GM12878 (cell line): Measurements from ENCODE around the gene WNK1. TPM values are rescaled to one million over a fixed set of nuclear protein-coding genes. Genes with fewer than 3 reads are reported as not detected.

ENCODE experiments used
- ATAC-seq: fragments of 200-7000 bp; cut with Tn5 transposase; 3 replicates; pipeline ENCODE4 v1.9.1; 2020; ENCODE audit warnings: mild to moderate bottlenecking, moderate library complexity
- BruUV-seq: library from RNA; stranded (reverse); fragments of 400-500 nt; replicated peaks from 2 replicates; lab custom pipeline; 2021; lab: Mats Ljungman, UMichigan
- CTCF ChIA-PET: fragments of 300-600 bp; sonication (Branson Sonifier 250); formaldehyde crosslinking; extraction: SDS; loops from one replicate; lab custom pipeline; 2021; ENCODE audit warnings: inconsistent platforms; lab: Yijun Ruan, JAX
- POLR2A ChIA-PET: fragments of 350-600 bp; formaldehyde crosslinking; extraction: SDS; loops from one replicate; lab custom pipeline; 2021; ENCODE audit warnings: inconsistent platforms; lab: Charles Lee
- RAD21 ChIA-PET: fragments of 300-600 bp; sonication (Branson Sonifier 250); formaldehyde crosslinking; loops from one replicate; lab custom pipeline; 2023; ENCODE audit warnings: antibody characterized with exemption; ENCODE audit not compliant: unreplicated experiment; lab: Charles Lee
- SMC1A ChIA-PET: fragments of 300-600 bp; sonication (Branson Sonifier 250); formaldehyde crosslinking; loops from one replicate; lab custom pipeline; 2023; ENCODE audit not compliant: unreplicated experiment, uncharacterized antibody; lab: Charles Lee
- DNase-seq: peaks from one replicate; pipeline ENCODE4 v3.0.0-alpha.2; 2011; ENCODE audit warnings: low read depth, low spot score
- FAIRE-seq: peaks from 3 replicates; lab custom pipeline; 2011; peaks lifted over from hg19 to GRCh38; lab: Jason Lieb, UNC
- H2AFZ ChIP-seq: 2 replicates; pipeline ENCODE4 v1.6.0; 2011; ENCODE audit warnings: low read depth, low read length, control low read depth; ENCODE audit not compliant: control insufficient read depth
- H3K27ac ChIP-seq: 2 replicates; pipeline ENCODE4 v1.5.1; 2011; ENCODE audit warnings: control low read depth; ENCODE audit not compliant: control insufficient read depth, insufficient read depth
- H3K27me3 ChIP-seq, 2 experiments: replicated peaks in 1 of 2; 2 replicates each; pipeline versions ENCODE4 v1.6.0 to v1.6.1; 2011; ENCODE audit warnings: low read length in 1 of 2; ENCODE audit not compliant: control insufficient read depth in 2 of 2, insufficient read depth in 2 of 2
- H3K36me3 ChIP-seq, 2 experiments: 2 replicates each; pipeline ENCODE4 v1.5.1; 2011; ENCODE audit warnings: low read length in 1 of 2; ENCODE audit not compliant: control insufficient read depth in 2 of 2, insufficient read depth in 2 of 2
- H3K4me1 ChIP-seq: 2 replicates; pipeline ENCODE4 v1.6.1; 2011; ENCODE audit warnings: mild to moderate bottlenecking, low read length, moderate library complexity, mixed read lengths; ENCODE audit not compliant: control insufficient read depth, insufficient read depth
- H3K4me2 ChIP-seq: 2 replicates; pipeline ENCODE4 v1.6.0; 2011; ENCODE audit warnings: control low read depth; ENCODE audit not compliant: control insufficient read depth, insufficient read depth
- H3K4me3 ChIP-seq: fragments of 200-600 bp; sonication (generic); 2 replicates; pipeline ENCODE4 v1.5.1; 2016
- H3K79me2 ChIP-seq: 2 replicates; pipeline ENCODE4 v1.6.0; 2011; ENCODE audit warnings: low read length; ENCODE audit not compliant: control insufficient read depth, insufficient read depth
- H3K9ac ChIP-seq: 2 replicates; pipeline ENCODE4 v1.8.0; 2011; ENCODE audit warnings: low read length, control low read depth, mixed read lengths; ENCODE audit not compliant: control insufficient read depth, insufficient read depth
- H3K9me3 ChIP-seq: replicated peaks from 3 replicates; pipeline ENCODE4 v1.5.1; 2011; ENCODE audit warnings: mild to moderate bottlenecking, low read length; ENCODE audit not compliant: control insufficient read depth, insufficient read depth
- H4K20me1 ChIP-seq: 2 replicates; pipeline ENCODE4 v1.6.0; 2011; ENCODE audit not compliant: control insufficient read depth, insufficient read depth
- CEBPZ ChIP-seq: fragments of 150-350 bp; IDR thresholded peaks from 2 replicates; pipeline ENCODE4 v1.6.1; 2016; ENCODE audit warnings: low read depth, low read length
- MTA2 ChIP-seq: fragments of 450-650 bp; IDR thresholded peaks from 2 replicates; pipeline ENCODE4 v1.6.1; 2016; ENCODE audit warnings: low read depth, mild to moderate bottlenecking, moderate library complexity
- TCF12 ChIP-seq: IDR thresholded peaks from 2 replicates; pipeline ENCODE4 v1.6.1; 2011; ENCODE audit warnings: low read depth, mild to moderate bottlenecking, low read length
- WGBS: methylation state at CpG from one replicate; pipeline ENCODE4 v1.1.6; 2016; ENCODE audit warnings: low lambda C conversion rate; ENCODE audit not compliant: insufficient replicate concordance, insufficient coverage; ENCODE audit errors: missing lambda C conversion rate; 5-methylcytosine and 5-hydroxymethylcytosine counted together
- in situ Hi-C: fragments of 300-500 bp; cut with MboI; formaldehyde crosslinking; loops from 9 replicates; pipeline ENCODE4 v1.14.3; 2018; ENCODE audit warnings: mixed read lengths
- intact Hi-C: fragments of 100-400 bp; cut with micrococcal nuclease; formaldehyde crosslinking; loops from one replicate; pipeline ENCODE4 v1.14.2; 2022; ENCODE audit not compliant: unreplicated experiment
- polyA plus RNA-seq, 11 experiments: library from polyadenylated mRNA; depleted of rRNA in 4 of 11; unstranded in 6 of 11; stranded (reverse) in 5 of 11; fragments of >200 nt; fragmentation: Nextera tagmentation in 4 of 11; fragmentation: Illumina TruSeq in 1 of 11; extraction: Ambion mirVana in 4 of 11; extraction: Trizol in 1 of 11; gene quantifications; 1 replicate in 1 of 11; 2 replicates in 10 of 11; pipeline versions ENCODE4 v1.2.1 to v1.2.3, GENCODE V29; 2011 to 2016; ENCODE audit warnings: inconsistent platforms in 2 of 11, missing spikeins in 2 of 11, low read depth in 1 of 11
- total RNA-seq, 4 experiments: library from RNA; depleted of rRNA in 3 of 4; stranded (reverse); fragments of >200 nt in 3 of 4; fragmentation: Illumina TruSeq in 1 of 4; extraction: Trizol in 1 of 4; gene quantifications; 2 replicates each; pipeline versions ENCODE4 v1.2.1 to v1.2.3, GENCODE V29; 2013 to 2021

Gene WNK1
- total and polyA plus RNA-seq, 10 of the 15 experiments (the other 5 are each of a cell fraction or from before 2014, with no cell fraction given) = 9.6 to 151 (median 86.6) TPM

- no peaks in the 10 kb centered on the region for H3K79me2 ChIP-seq
- no peak overlapping the region for H3K27ac ChIP-seq
- peaks cover 8% of the 10 kb centered on the region for H3K4me1 ChIP-seq
- CTCF ChIA-PET = interaction anchor here (0.7 to 2.1 kb wide), 8 partner anchors 9 to 107 kb away, joined by 3 to 13 read pairs (median 4); no protein-coding TSS in a partner anchor
- SMC1A ChIA-PET = interaction anchor here (0.9 to 9.7 kb wide), 13 partner anchors 8 to 208 kb away, joined by 3 to 133 read pairs (median 4); no protein-coding TSS in a partner anchor
- no peaks in the 10 kb centered on the region; the same call in 2 of the 3 replicates for H3K9me3 ChIP-seq
- no peak for TF ChIP-seq CEBPZ
- peak; percentile 59; the same call in 1 of the 2 replicates for TF ChIP-seq MTA2
- TF ChIP-seq TCF12 = no peak
- TF ChIP-seq, all 136 proteins: peak for 1
- Histone ChIP-seq H3K4me2 (no peak overlapping the region), H4K20me1 (no peaks in the 10 kb centered on the region), H3K9ac (no peak overlapping the region), H2AFZ (no peak overlapping the region), H3K4me3 (no peak overlapping the region), H3K27me3 (no peaks in the 10 kb centered on the region), H3K36me3 (no peaks in the 10 kb centered on the region)
- ATAC-seq (no peak), FAIRE-seq (no peak), DNase-seq (no peak)
- intact Hi-C loops = no loop called here
- in situ Hi-C loops = no loop called here
- 73% methylated on average over 2 of the region's 2 CpGs for WGBS
- POLR2A ChIA-PET = interaction anchor here (0.8 to 4.4 kb wide), 6 partner anchors 11 to 66 kb away, joined by 3 to 21 read pairs (median 6); no protein-coding TSS in a partner anchor
- RAD21 ChIA-PET = interaction anchor here (0.8 to 1.5 kb wide), 7 partner anchors 10 to 93 kb away, joined by 3 to 10 read pairs (median 4); no protein-coding TSS in a partner anchor
- no TSS peak for BruUV-seq
Observed at GRCh38 chr12:738712-739111, 13.7 kb upstream of the WNK1 start.
